ENCODE results near the gene SORD. TPM values are rescaled to one million over a fixed set of nuclear protein-coding genes. Genes with fewer than 3 reads are reported as not detected.

The SORD gene
- total and polyA plus RNA-seq, 8 donors, result 5.5 to 43.3 (median 15.3) TPM

DNA sequence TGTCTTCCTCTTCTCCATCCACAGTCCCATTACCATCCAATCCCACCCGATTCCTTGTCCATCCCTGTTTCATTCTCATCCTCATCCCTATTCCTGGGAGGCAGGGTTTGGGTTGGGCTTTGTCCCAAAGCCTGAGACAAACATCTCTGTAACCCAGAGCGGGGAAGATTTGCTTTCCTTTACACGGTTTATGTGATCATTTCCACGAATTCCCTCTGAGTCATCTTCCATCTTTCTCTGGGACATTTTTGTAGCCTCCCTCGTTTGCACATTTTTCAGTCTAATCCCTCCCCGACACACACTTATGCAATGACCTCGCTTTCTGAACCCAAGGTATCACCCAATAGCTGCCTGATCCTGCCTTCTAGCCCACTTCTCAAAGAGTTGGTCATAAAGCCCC is 68.2 kb downstream of the SORD start:
- no peak for DNase-seq

DNA sequence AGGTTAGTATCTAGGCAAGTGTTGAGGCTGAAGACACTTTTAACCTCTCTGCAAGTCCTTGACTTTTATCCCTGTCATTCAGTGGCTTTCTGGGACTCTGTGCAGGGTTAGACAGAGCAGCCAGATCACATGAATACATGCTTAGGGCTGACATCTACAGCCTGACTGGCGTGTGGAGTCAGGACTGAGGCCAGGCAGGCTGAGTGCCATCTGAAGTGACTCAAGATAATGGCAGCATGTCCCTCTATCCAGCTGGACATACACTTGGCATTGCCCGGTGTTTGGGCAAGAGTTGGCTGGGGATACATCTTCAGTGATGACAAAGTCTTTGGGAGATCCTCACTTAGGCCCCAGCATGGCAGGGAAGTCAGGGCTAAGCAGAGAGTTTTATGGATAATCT is 68.6 kb downstream of the SORD start:
- no peak for DNase-seq
- WGBS, 5 donors, result 85 to 89% (median 87%) methylated on average over 2 of the region's 2 CpGs
- TF ChIP-seq, protein P1, sequence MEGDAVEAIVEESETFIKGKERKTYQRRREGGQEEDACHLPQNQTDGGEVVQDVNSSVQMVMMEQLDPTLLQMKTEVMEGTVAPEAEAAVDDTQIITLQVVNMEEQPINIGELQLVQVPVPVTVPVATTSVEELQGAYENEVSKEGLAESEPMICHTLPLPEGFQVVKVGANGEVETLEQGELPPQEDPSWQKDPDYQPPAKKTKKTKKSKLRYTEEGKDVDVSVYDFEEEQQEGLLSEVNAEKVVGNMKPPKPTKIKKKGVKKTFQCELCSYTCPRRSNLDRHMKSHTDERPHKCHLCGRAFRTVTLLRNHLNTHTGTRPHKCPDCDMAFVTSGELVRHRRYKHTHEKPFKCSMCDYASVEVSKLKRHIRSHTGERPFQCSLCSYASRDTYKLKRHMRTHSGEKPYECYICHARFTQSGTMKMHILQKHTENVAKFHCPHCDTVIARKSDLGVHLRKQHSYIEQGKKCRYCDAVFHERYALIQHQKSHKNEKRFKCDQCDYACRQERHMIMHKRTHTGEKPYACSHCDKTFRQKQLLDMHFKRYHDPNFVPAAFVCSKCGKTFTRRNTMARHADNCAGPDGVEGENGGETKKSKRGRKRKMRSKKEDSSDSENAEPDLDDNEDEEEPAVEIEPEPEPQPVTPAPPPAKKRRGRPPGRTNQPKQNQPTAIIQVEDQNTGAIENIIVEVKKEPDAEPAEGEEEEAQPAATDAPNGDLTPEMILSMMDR (IDR thresholded peaks at IDR 0.05), result no peak
- peak in 1 of 3 donors; percentile 9 for TF ChIP-seq POLR2AphosphoS5 (IDR thresholded peaks at IDR 0.05)
- no peaks in the 10 kb centered on the region for H3K36me3 ChIP-seq
- no peaks in the 10 kb centered on the region for H3K27me3 ChIP-seq
- no peak overlapping the region for H3K4me3 ChIP-seq
- intact Hi-C loops (cut with DNase I; ENCODE audit: low total_unique reads), result no loop called here
- no peaks in the 10 kb centered on the region for H3K4me1 ChIP-seq
- no peaks in the 10 kb centered on the region for H3K9me3 ChIP-seq
- peak overlapping the region in 2 of 5 donors; percentile 7 to 48 for H3K27ac ChIP-seq

More for the DNA sequence above, 68.2 kb downstream of the SORD start:
- Histone ChIP-seq H3K9me3 (no peaks in the 10 kb centered on the region), H3K4me1 (no peaks in the 10 kb centered on the region), H3K27me3 (peaks cover 0 to 4% (median 0%) of the 10 kb centered on the region in 3 donors), H3K27ac (peak overlapping the region in 2 of 5 donors; percentile 7 to 48), H3K36me3 (no peaks in the 10 kb centered on the region), H3K4me3 (no peak overlapping the region)
- TF ChIP-seq EP300 (IDR thresholded peaks at IDR 0.05), result no peak
- TF ChIP-seq POLR2A (IDR thresholded peaks at IDR 0.05), result no peak
- no peak for TF ChIP-seq POLR2AphosphoS5 (IDR thresholded peaks at IDR 0.05)
- TF ChIP-seq, protein P1 (IDR thresholded peaks at IDR 0.05), result no peak
- intact Hi-C loops (cut with DNase I; ENCODE audit: low total_unique reads), result no loop called here
- WGBS, 5 donors, result 52 to 62% (median 57%) methylated on average over 7 of the region's 7 CpGs

DNA sequence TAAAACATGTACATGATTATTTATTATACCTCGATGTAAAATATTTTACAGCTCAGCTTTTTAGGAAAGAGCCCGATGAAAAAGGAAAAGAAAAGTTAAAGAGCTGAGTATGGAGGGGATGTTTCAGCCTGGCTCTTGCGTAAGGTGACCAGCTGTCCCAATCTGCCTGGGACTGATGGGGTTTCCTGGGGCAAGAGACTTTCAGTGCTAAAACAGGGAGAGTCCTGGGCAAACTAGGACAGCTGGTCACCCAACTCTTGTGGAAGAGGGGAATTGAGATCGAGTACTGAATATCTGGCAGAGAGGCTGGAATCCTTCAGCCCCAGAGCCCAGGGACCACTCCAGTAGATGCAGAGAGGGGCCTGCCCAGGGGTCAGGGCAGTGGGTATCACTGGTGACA is 70.0 kb downstream of the SORD start:
- no peak overlapping the region for H3K27ac ChIP-seq
- peaks cover 0 to 4% (median 0%) of the 10 kb centered on the region in 4 donors for H3K36me3 ChIP-seq
- WGBS, 5 donors, result 86 to 94% (median 89%) methylated on average over 4 of the region's 4 CpGs
- no peaks in the 10 kb centered on the region for H3K9me3 ChIP-seq
- no peaks in the 10 kb centered on the region for H3K4me1 ChIP-seq
- TF ChIP-seq, protein P1 (IDR thresholded peaks at IDR 0.05), result no peak
- TF ChIP-seq EP300 (IDR thresholded peaks at IDR 0.05), result no peak
- no peak for TF ChIP-seq POLR2A (IDR thresholded peaks at IDR 0.05)
- no peak for TF ChIP-seq POLR2AphosphoS5 (IDR thresholded peaks at IDR 0.05)
- no peaks in the 10 kb centered on the region for H3K27me3 ChIP-seq
- no peak overlapping the region for H3K4me3 ChIP-seq
- intact Hi-C loops (cut with DNase I; ENCODE audit: low total_unique reads), result no loop called here
- no peak for DNase-seq

DNA sequence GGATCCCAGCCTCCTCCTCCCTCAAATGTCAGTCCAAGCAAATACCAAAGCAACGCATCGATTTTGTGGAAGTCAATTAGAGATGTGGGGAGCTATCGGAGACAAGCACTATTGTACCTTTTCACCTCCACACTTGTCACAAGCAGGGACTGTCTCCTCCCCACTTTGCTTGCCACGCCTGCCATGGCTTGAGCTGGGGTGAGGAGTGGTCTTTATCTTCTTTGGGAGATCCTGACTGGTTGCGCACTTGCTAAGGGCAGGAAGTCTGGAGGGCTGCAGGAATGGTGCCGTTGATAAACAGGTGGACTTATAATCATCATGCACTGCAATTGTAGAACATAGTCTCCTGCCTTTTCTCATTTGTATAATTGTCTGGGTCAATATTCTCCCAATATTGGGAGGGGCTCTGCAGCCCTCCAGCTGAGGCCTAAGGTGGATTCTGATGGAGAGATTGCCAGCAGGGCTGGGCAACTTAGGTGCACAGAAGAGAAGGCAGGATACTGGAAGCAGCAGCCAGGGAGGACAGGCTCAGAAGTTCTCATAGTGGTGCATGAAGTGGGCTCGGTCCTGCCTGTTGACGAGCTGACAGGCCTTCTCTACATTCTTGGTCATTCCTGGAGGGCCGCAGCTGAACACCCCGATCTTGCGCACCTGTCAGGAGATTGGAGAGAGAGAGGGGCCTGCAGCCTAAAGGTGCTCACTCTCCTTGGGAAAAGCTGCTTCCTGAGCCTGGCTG is 70.8 kb downstream of the SORD start:
- no peak for DNase-seq
- H3K4me1 ChIP-seq, result no peaks in the 10 kb centered on the region
- no peak overlapping the region for H3K4me3 ChIP-seq
- no peak for TF ChIP-seq POLR2A (IDR thresholded peaks at IDR 0.05)
- TF ChIP-seq, protein P1 (IDR thresholded peaks at IDR 0.05), result no peak
- no peak for TF ChIP-seq EP300 (IDR thresholded peaks at IDR 0.05)
- TF ChIP-seq POLR2AphosphoS5 (IDR thresholded peaks at IDR 0.05), result no peak
- no peak overlapping the region for H3K27ac ChIP-seq
- H3K9me3 ChIP-seq, result no peaks in the 10 kb centered on the region
- peaks cover 0 to 4% (median 0%) of the 10 kb centered on the region in 4 donors for H3K36me3 ChIP-seq
- intact Hi-C loops (cut with DNase I; ENCODE audit: low total_unique reads), result no loop called here
- 78 to 93% (median 87%) methylated on average over 8 to 11 of the region's 11 CpGs for WGBS, 5 donors
- no peaks in the 10 kb centered on the region for H3K27me3 ChIP-seq
